Mucosa of rectum (tissue), 2 donors: ENCODE measurements around the gene COX14.

Experiments
- H3K27ac ChIP-seq, 2 donors: one replicate each; pipeline ENCODE4 v1.7.0; 2013; ENCODE audit warnings: inconsistent platforms in 2 of 2, low read depth in 2 of 2, low read length in 2 of 2
- H3K27me3 ChIP-seq, 2 donors: one replicate each; pipeline ENCODE4 v1.7.0; 2013; ENCODE audit warnings: low read length in 2 of 2; ENCODE audit not compliant: control insufficient read depth in 2 of 2, insufficient read depth in 2 of 2
- H3K36me3 ChIP-seq, 2 donors: one replicate each; pipeline ENCODE4 v1.7.0; 2013; ENCODE audit warnings: low read length in 2 of 2; ENCODE audit not compliant: control insufficient read depth in 2 of 2, insufficient read depth in 2 of 2
- H3K4me1 ChIP-seq, 2 donors: one replicate each; pipeline ENCODE4 v1.7.0; 2013; ENCODE audit warnings: low read length in 2 of 2, mild to moderate bottlenecking in 1 of 2; ENCODE audit not compliant: control insufficient read depth in 2 of 2, insufficient read depth in 2 of 2
- H3K4me3 ChIP-seq, 2 donors: one replicate each; pipeline ENCODE4 v1.7.0; 2013; ENCODE audit warnings: low read length in 2 of 2
- H3K9ac ChIP-seq, 2 donors: one replicate each; pipeline ENCODE4 v1.7.0; 2013; ENCODE audit warnings: low read length in 2 of 2, low read depth in 1 of 2, mild to moderate bottlenecking in 1 of 2
- H3K9me3 ChIP-seq, 2 donors: one replicate each; pipeline ENCODE4 v1.7.0; 2013; ENCODE audit warnings: low read length in 2 of 2; ENCODE audit not compliant: control insufficient read depth in 2 of 2
- donor health status: healthy.
- donor health status: Normal muscosa, but diverticular disease.

COX14 gene

DNA sequence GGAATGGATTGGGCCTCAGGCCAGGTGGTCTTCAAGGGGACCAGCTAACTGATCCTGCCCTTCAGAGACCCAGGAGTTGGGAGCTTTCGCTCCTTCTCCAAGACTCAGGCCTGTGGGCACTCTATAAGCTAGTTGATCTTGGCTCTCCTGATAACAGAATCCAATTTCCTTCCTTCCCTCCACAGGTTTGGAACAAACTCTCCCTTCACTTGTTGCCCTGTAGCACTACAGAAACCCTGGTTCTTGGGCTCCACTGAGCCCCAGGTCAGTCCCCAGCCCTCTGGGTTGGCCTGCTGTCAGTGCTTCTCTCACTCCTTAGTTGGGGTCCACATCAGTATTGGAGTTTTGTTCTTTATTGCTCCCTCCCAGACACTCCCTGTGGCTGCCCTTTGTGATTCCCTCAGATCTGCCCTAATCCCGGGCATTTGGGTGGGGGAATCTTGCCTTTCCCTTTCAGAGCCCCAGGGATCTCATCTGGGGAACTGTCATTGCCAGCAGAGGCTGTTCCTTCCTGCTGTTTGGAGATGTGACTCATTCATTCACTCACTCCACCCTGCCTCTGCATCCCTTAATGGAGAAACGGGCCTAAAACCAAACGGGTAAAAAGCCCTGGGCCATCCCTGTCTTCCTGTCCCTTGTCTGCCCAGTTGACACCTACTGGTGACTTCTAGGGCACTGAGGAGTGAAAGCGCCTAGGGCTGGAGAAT, 12.6 kb upstream of the COX14 start:
- no peak overlapping the region for H3K27ac ChIP-seq
- H3K27me3 ChIP-seq: no peaks in the 10 kb centered on the region
- H3K9me3 ChIP-seq: no peaks in the 10 kb centered on the region
- no peak overlapping the region for H3K4me3 ChIP-seq
- H3K4me1 ChIP-seq: peaks cover 11 to 12% of the 10 kb centered on the region in 2 donors
- H3K9ac ChIP-seq: no peak overlapping the region
- H3K36me3 ChIP-seq: peaks cover 54 to 55% of the 10 kb centered on the region in 2 donors

DNA sequence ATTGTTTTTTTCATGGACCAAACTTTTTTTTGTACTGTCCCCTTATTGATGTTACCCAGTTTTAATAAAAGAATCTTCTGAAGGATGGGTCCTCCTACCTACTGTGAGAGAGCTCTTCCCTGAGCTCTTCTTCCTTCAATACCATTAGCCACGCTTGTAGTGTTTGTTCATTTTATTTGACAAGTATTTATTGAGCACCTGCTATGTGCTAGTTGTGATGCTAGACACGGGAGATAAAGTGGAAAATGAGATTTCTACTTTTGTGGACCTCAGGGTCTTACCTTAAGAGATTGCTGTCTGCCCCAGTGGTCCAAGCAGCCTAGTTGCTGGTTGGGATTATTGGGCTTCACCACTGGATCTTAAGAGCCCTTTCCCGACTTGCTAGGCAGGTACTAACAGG, 11.5 kb upstream of the COX14 start:
- H3K27ac ChIP-seq: no peak overlapping the region
- H3K36me3 ChIP-seq: peaks cover 45 to 47% of the 10 kb centered on the region in 2 donors
- H3K4me1 ChIP-seq: peaks cover 14 to 19% of the 10 kb centered on the region in 2 donors
- no peak overlapping the region for H3K9ac ChIP-seq
- H3K9me3 ChIP-seq: no peaks in the 10 kb centered on the region
- no peak overlapping the region for H3K4me3 ChIP-seq
- no peaks in the 10 kb centered on the region for H3K27me3 ChIP-seq

DNA sequence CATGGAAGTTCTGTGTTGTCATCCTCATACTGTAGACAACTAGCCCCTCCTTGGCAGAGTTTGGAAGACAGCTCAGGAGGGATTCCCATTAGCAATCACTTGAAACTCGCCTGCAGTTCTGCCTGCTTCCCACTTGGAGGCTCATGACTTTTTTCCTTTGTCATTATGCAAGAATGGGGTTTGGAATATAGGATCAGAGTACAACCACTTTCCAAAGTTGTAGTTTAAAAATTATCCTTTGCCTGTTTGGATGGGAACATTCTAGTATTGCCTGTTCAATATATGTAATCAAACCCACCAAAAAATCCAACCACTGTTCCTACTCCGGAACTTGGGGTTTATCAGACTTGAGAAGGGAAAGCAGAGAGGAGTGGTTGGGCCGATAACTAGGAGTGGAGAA, 10.4 kb upstream of the COX14 start:
- no peaks in the 10 kb centered on the region for H3K27me3 ChIP-seq
- no peak overlapping the region for H3K9ac ChIP-seq
- H3K36me3 ChIP-seq: peaks cover 34 to 36% of the 10 kb centered on the region in 2 donors
- no peak overlapping the region for H3K27ac ChIP-seq
- H3K9me3 ChIP-seq: no peaks in the 10 kb centered on the region
- peaks cover 14 to 19% of the 10 kb centered on the region in 2 donors for H3K4me1 ChIP-seq
- H3K4me3 ChIP-seq: no peak overlapping the region

DNA sequence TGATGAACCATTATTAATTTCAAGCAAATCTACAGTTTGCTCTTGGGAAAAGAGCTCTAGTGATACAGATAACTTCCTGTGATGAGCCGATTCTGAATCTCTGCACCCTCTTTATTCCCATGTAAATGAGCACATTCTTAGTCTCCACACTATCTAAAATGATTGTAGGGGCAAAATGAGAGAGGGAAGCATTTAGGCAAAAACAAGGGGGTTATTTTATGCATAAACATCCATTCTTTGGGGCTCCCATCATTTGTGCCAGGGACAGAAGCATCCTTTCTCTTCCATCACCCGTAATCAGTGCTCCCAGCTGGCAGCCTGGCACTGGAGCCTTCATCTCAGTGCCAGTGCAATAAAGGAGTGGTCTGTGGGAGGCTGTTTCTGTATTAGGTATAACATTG, 9.9 kb upstream of the COX14 start:
- no peak overlapping the region for H3K27ac ChIP-seq
- no peak overlapping the region for H3K9ac ChIP-seq
- no peaks in the 10 kb centered on the region for H3K9me3 ChIP-seq
- H3K36me3 ChIP-seq: peaks cover 29 to 34% of the 10 kb centered on the region in 2 donors
- peaks cover 14 to 19% of the 10 kb centered on the region in 2 donors for H3K4me1 ChIP-seq
- no peaks in the 10 kb centered on the region for H3K27me3 ChIP-seq
- no peak overlapping the region for H3K4me3 ChIP-seq

DNA sequence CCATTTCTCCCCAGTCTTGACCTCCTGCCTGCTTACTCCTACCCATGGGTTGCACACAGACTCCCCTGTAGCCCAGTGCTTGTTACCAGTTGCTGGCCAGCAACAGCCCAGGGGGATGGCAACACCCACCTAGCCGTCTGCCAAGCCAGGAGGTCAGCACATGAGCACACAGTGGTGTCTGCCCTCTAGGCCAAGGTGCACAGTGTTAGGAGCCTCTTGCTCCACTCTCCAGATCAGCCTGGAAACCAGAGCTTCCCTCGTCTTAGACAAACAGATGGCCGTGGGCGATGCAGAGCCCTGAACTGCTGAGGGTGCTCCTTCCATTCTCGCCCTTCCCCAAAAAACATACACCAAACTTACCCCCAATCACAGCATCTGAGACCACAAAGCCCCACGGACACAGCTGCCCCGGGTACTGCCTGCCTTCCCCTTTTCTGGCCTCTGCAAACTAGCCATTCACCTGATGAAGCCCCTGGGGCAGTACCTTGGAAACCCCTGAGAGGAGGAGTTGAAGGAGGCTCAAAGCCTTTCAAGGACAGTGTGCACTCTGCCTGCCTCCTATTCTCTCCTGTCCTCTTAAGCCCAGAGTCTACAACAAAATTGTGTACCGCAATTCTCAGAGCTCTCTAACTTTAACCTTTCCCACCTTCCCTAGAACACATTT, 9.3 kb upstream of the COX14 start:
- no peaks in the 10 kb centered on the region for H3K9me3 ChIP-seq
- peaks cover 14 to 19% of the 10 kb centered on the region in 2 donors for H3K4me1 ChIP-seq
- H3K4me3 ChIP-seq: no peak overlapping the region
- H3K27me3 ChIP-seq: no peaks in the 10 kb centered on the region
- H3K27ac ChIP-seq: no peak overlapping the region
- peaks cover 27 to 32% of the 10 kb centered on the region in 2 donors for H3K36me3 ChIP-seq
- H3K9ac ChIP-seq: no peak overlapping the region

DNA sequence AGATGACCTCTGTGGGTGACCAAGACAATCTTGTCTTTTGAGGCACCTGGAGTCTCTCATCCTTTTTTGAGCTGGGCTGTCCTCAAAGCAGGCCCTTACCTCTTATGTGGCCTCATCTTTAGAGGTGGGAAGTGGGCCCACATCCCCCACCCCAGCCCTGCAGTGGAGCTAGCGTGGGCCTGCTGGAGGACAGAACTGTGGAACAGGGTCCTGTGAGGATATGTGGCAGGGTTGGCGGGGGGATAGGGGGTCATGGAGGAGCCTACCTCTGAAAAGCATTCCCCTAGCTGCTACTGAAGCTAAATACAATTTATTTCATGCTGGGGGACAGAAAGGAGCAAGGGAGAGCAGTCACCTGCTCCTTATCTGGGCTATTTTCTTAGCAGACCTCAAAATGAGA, 8.7 kb upstream of the COX14 start:
- Histone ChIP-seq H3K9ac (peak overlapping the region in 1 of 2 donors; percentile 5), H3K9me3 (no peaks in the 10 kb centered on the region), H3K27me3 (no peaks in the 10 kb centered on the region), H3K4me3 (no peak overlapping the region), H3K36me3 (peaks cover 23 to 26% of the 10 kb centered on the region in 2 donors), H3K4me1 (peaks cover 14 to 19% of the 10 kb centered on the region in 2 donors), H3K27ac (no peak overlapping the region)

DNA sequence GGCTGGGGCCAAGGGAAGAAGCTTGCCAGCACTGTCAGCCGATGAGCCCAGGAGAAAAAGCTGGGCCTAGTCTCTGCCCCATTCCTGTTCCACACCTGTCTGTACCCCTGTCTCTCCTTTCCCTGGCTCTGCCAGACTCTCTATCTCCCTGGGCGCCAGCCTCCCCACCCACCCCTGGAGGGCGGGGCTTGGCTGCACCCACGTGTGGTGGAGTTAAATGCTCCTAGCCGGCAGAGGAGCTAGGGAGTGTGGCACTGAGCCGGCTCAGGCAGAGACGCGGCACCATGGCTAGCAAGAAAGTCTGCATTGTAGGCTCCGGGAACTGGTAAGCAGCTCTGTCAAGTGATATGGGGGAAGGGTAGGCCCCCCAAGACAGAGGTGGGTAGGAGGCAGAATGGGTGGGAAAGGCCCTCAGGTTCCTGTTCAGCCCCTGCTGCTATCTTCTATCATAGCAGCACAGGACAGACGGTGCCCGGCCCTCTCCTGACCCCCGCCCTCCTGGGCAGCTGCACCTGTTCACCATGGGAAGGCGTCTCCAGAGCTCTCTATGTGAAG, 8.2 kb upstream of the COX14 start, which contains the start of gene GPD1:
Gene GPD1, plus strand, starts transcription at position 242 of the 555 bp plus-strand sequence. Its CDS starts 43 bp downstream, at position 285.
- H3K4me3 ChIP-seq: peak within 1 kb of the TSS; percentile 48 to 52
- H3K9me3 ChIP-seq: no peaks in the 10 kb centered on the region
- no peak within 1 kb of the TSS for H3K27ac ChIP-seq
- H3K4me1 ChIP-seq: peaks cover 14 to 19% of the 10 kb centered on the region in 2 donors
- H3K9ac ChIP-seq: peak within 1 kb of the TSS in 1 of 2 donors; percentile 5
- H3K27me3 ChIP-seq: no peaks in the 10 kb centered on the region
- peaks cover 18 to 21% of the 10 kb centered on the region in 2 donors for H3K36me3 ChIP-seq

DNA sequence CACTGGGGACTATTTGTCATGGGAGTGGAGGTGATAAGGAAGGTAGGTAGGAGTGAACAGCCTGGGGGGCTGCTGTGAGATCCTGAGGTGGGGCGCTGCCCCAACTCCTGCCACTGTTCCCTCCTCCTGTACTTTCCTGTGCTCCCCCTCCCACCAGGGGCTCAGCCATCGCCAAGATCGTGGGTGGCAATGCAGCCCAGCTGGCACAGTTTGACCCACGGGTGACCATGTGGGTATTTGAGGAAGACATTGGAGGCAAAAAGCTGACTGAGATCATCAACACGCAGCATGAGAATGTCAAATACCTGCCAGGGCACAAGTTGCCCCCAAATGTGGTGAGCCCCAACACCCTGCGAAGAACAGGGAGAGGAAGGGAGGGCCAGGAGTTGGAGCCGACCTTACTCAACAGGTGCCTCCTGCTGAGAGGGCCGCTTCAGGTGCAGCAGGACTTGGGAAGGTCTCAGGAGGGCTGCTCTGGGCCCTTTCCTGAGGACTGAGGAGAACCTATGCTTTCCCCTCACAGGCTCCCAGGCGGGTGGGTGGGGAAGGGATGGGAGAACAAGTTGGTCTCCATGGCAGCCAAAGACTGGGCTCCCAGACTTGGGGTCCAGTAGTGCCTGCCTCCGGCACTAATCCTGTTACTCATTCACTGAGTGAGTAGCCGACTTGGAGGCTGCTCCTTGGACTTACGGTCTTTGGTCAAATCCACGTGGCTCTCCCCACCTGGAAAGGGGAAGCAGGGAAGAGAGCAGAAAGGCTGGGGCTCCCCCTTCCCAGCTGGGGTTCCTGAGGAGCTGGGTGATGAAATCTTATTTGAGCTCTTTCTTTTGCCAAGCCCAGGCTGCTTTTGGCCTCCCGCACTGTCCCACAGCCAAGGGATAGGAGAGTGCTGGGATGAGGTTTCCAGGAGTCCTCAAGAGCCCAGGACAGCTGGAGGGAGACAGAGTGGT, 7.3 kb upstream of the COX14 start:
- Histone ChIP-seq H3K27me3 (no peaks in the 10 kb centered on the region), H3K36me3 (peaks cover 9 to 13% of the 10 kb centered on the region in 2 donors), H3K4me1 (peaks cover 21 to 26% of the 10 kb centered on the region in 2 donors), H3K4me3 (no peak overlapping the region), H3K27ac (no peak overlapping the region), H3K9ac (no peak overlapping the region), H3K9me3 (no peaks in the 10 kb centered on the region)

DNA sequence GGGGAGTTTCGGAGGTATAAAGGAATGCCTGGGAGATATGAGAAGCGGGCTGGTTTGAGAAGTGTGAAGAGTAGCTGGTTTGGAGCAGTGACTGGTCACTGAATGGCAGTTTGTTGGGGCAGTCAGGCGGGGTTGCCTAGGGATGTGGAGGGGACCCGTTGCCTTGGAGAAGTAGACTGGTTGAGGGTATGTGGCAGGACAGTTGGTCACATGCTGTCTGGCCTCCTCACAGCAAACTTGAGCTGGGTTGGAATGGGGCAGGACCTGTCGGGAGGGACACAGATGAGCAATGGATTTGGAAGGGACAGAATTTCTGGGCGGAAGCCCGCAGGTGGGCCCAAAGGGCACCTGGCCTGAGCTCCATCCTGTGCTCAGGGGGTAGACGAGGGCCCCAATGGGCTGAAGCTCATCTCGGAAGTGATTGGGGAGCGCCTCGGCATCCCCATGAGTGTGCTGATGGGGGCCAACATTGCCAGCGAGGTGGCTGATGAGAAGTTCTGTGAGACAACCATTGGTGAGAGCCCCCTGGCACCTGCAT, 6.1 kb upstream of the COX14 start:
- Histone ChIP-seq H3K9ac (no peak overlapping the region), H3K27me3 (no peaks in the 10 kb centered on the region), H3K4me3 (no peak overlapping the region), H3K9me3 (no peaks in the 10 kb centered on the region), H3K4me1 (peaks cover 33 to 38% of the 10 kb centered on the region in 2 donors), H3K27ac (no peak overlapping the region), H3K36me3 (peaks cover 2 to 3% of the 10 kb centered on the region in 2 donors)
